Ramos (cell line): ENCODE data around the gene HOGA1.

Experiments
- in situ Hi-C: fragments of 300-500 bp; cut with MboI; formaldehyde crosslinking; loops from one replicate; pipeline ENCODE4 v1.14.3; 2022; ENCODE audit warnings: low sequenced_read_pairs; ENCODE audit not compliant: unreplicated experiment

HOGA1 gene

GRCh38 chr10:97584060-97584797, at the start of gene HOGA1:
Gene HOGA1 (plus strand): TSS chr10:97584389. CDS start chr10:97584704, 315 bp downstream.
- in situ Hi-C loops, result no loop called here

GRCh38 chr10:97534746-97535367, 49.3 kb upstream of the HOGA1 start:
- in situ Hi-C loops, result no loop called here

- in situ Hi-C loops, result no loop called here
Measured at GRCh38 chr10:97537186-97537869, 46.9 kb upstream of the HOGA1 start.

GRCh38 chr10:97538411-97538810, 45.8 kb upstream of the HOGA1 start:
- in situ Hi-C loops, result no loop called here

GRCh38 chr10:97538839-97539238, 45.4 kb upstream of the HOGA1 start:
- in situ Hi-C loops, result no loop called here

GRCh38 chr10:97539523-97540200, 44.5 kb upstream of the HOGA1 start:
- in situ Hi-C loops, result no loop called here

- in situ Hi-C loops, result no loop called here
Measured at GRCh38 chr10:97540669-97541500, 43.3 kb upstream of the HOGA1 start.

GRCh38 chr10:97542169-97543024, 41.8 kb upstream of the HOGA1 start:
- in situ Hi-C loops, result no loop called here

GRCh38 chr10:97543025-97543546, 41.1 kb upstream of the HOGA1 start:
- in situ Hi-C loops, result no loop called here

- in situ Hi-C loops, result no loop called here
Measured at GRCh38 chr10:97546456-97547270, 37.5 kb upstream of the HOGA1 start.

- in situ Hi-C loops, result no loop called here
Measured at GRCh38 chr10:97547271-97547600, 37.0 kb upstream of the HOGA1 start.

- in situ Hi-C loops, result no loop called here
Measured at GRCh38 chr10:97547962-97548361, 36.2 kb upstream of the HOGA1 start.

GRCh38 chr10:97548828-97549455, 35.2 kb upstream of the HOGA1 start:
- in situ Hi-C loops, result no loop called here

- in situ Hi-C loops, result loop anchor here (5.0 kb wide), 1 partner anchor 87 kb away; no protein-coding TSS in a partner anchor
Measured at GRCh38 chr10:97549587-97550322, 34.4 kb upstream of the HOGA1 start.

- in situ Hi-C loops, result loop anchor here (5.0 kb wide), 1 partner anchor 88 kb away; no protein-coding TSS in a partner anchor
Measured at GRCh38 chr10:97550336-97551149, 33.6 kb upstream of the HOGA1 start.

- in situ Hi-C loops, result loop anchor here (5.0 kb wide), 1 partner anchor 89 kb away; no protein-coding TSS in a partner anchor
Measured at GRCh38 chr10:97551271-97551670, 32.9 kb upstream of the HOGA1 start.
